ENCODE data around the gene CCNT2.

DNA sequence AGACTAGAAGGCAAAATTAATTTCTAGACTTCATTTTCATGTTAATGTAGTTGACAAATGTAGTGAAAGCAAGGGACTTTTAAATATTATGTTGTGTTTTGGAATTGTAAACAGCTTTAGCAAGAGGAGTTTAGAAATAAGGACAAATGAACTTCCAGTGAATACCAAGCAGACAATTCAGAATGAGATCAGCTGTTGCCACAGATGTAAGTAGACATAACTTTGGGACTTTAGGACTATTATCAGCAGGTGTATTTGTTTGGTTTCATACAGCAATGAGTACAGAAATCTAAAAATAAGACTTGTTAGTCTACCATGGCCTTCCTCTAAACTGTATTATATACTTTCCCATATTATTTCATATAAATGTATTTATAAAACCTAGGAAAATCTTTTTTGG is 34.2 kb upstream of the CCNT2 start:
- TF ChIP-seq CREB1 (CRISPR knock-in tag; IDR thresholded peaks at IDR 0.05) (no peak), CTCF (IDR thresholded peaks at IDR 0.05) (no peak), ZBTB21 (CRISPR knock-in tag; IDR thresholded peaks at IDR 0.05; ENCODE audit: borderline replicate concordance) (no peak), SMAD4 (CRISPR knock-in tag; IDR thresholded peaks at IDR 0.05) (no peak), JUN (CRISPR knock-in tag; IDR thresholded peaks at IDR 0.05) (no peak), USF2 (CRISPR knock-in tag; IDR thresholded peaks at IDR 0.05) (no peak), SP1 (CRISPR knock-in tag; conservative IDR thresholded peaks at IDR 0.05) (no peak), KAT7 (CRISPR knock-in tag; IDR thresholded peaks at IDR 0.05; ENCODE audit: borderline replicate concordance) (no peak), RORB (CRISPR knock-in tag; IDR thresholded peaks at IDR 0.05) (no peak), ATF2 (CRISPR knock-in tag; IDR thresholded peaks at IDR 0.05; ENCODE audit: borderline replicate concordance, low read depth) (no peak), E2F5 (CRISPR knock-in tag; IDR thresholded peaks at IDR 0.05) (no peak)
- TF ChIP-seq, protein P1, sequence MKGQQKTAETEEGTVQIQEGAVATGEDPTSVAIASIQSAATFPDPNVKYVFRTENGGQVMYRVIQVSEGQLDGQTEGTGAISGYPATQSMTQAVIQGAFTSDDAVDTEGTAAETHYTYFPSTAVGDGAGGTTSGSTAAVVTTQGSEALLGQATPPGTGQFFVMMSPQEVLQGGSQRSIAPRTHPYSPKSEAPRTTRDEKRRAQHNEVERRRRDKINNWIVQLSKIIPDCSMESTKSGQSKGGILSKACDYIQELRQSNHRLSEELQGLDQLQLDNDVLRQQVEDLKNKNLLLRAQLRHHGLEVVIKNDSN (CRISPR knock-in tag; IDR thresholded peaks at IDR 0.05) = no peak
- TF ChIP-seq, protein P2, sequence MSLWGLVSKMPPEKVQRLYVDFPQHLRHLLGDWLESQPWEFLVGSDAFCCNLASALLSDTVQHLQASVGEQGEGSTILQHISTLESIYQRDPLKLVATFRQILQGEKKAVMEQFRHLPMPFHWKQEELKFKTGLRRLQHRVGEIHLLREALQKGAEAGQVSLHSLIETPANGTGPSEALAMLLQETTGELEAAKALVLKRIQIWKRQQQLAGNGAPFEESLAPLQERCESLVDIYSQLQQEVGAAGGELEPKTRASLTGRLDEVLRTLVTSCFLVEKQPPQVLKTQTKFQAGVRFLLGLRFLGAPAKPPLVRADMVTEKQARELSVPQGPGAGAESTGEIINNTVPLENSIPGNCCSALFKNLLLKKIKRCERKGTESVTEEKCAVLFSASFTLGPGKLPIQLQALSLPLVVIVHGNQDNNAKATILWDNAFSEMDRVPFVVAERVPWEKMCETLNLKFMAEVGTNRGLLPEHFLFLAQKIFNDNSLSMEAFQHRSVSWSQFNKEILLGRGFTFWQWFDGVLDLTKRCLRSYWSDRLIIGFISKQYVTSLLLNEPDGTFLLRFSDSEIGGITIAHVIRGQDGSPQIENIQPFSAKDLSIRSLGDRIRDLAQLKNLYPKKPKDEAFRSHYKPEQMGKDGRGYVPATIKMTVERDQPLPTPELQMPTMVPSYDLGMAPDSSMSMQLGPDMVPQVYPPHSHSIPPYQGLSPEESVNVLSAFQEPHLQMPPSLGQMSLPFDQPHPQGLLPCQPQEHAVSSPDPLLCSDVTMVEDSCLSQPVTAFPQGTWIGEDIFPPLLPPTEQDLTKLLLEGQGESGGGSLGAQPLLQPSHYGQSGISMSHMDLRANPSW (CRISPR knock-in tag; conservative IDR thresholded peaks at IDR 0.05; ENCODE audit: low read depth) = no peak
- TF ChIP-seq, protein P3, sequence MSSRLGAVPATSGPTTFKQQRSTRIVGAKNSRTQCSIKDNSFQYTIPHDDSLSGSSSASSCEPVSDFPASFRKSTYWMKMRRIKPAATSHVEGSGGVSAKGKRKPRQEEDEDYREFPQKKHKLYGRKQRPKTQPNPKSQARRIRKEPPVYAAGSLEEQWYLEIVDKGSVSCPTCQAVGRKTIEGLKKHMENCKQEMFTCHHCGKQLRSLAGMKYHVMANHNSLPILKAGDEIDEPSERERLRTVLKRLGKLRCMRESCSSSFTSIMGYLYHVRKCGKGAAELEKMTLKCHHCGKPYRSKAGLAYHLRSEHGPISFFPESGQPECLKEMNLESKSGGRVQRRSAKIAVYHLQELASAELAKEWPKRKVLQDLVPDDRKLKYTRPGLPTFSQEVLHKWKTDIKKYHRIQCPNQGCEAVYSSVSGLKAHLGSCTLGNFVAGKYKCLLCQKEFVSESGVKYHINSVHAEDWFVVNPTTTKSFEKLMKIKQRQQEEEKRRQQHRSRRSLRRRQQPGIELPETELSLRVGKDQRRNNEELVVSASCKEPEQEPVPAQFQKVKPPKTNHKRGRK (CRISPR knock-in tag; IDR thresholded peaks at IDR 0.05; ENCODE audit: borderline replicate concordance) = no peak
